Measurements from ENCODE around the gene MB.

DNA sequence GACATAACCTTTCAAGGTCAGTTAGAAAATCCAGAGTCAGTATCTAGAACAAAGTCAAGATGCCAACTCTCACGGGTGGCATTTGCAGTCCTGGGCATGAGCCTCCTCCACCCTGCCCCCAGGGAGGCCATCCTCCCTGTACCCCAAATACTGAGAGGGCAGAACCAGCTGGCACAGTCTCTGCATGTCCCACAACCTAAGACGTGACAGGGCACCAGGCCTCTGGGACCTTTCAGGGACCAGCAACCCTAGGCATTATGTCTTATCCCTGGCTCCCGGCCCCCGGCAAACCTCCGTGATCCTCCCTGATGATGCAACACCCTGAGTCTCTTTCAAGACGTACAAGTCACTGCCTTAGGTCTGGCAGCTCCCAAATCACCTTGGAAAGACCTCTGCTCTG, 2.0 kb downstream of the MB start:
- TF ChIP-seq, protein P1, sequence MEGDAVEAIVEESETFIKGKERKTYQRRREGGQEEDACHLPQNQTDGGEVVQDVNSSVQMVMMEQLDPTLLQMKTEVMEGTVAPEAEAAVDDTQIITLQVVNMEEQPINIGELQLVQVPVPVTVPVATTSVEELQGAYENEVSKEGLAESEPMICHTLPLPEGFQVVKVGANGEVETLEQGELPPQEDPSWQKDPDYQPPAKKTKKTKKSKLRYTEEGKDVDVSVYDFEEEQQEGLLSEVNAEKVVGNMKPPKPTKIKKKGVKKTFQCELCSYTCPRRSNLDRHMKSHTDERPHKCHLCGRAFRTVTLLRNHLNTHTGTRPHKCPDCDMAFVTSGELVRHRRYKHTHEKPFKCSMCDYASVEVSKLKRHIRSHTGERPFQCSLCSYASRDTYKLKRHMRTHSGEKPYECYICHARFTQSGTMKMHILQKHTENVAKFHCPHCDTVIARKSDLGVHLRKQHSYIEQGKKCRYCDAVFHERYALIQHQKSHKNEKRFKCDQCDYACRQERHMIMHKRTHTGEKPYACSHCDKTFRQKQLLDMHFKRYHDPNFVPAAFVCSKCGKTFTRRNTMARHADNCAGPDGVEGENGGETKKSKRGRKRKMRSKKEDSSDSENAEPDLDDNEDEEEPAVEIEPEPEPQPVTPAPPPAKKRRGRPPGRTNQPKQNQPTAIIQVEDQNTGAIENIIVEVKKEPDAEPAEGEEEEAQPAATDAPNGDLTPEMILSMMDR (IDR thresholded peaks at IDR 0.05): no peak
- TF ChIP-seq POLR2A (IDR thresholded peaks at IDR 0.05): no peak
- no peak for TF ChIP-seq EP300 (IDR thresholded peaks at IDR 0.05)
